Sigmoid colon (tissue), 3 donors: ENCODE measurements around the gene MAK.
A peak's percentile ranks its signal among the peaks of the same experiment; 100 is the strongest.

Source experiments
- CTCF ChIP-seq, 4 experiments: fragments of 450-650 bp in 3 of 4; fragments of 200-600 bp in 1 of 4; IDR thresholded peaks; one replicate each; pipeline ENCODE4 v1.5.1; 2016 to 2019; ENCODE audit warnings: antibody characterized with exemption in 4 of 4, mild to moderate bottlenecking in 3 of 4, moderate library complexity in 2 of 4
- POLR2A ChIP-seq, 2 donors: fragments of 450-650 bp; IDR thresholded peaks; one replicate each; pipeline ENCODE4 v1.6.1; 2016; ENCODE audit warnings: antibody characterized with exemption in 2 of 2, mild to moderate bottlenecking in 2 of 2, moderate library complexity in 2 of 2

DNA sequence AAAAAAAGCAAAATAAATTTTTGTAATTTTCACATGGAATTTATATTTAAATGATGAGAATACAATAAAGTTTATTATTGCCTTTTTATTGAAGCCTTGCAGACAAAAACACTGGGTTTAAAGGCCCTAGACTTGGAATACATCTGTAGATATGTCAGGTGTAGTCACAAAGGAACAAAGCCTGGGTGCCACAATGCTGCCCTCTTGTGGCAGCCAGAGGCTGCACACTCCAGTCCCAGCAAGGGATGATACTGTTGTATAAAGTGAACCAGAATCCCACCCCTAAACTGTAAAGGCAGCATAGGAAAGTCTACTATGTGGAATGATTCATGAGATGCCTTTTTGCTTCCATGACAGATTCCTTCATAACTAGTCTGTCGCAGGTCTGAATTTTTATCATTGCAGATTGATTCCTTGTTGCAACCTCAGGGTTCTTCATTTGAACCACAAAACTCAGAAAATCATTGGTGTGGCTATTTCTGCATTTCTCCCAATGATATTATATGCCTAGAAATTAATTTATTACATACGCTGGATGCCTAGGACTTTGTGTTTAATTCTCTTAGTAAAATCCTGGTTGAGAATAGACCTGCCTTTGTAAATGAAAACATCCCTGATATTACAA, 37.0 kb downstream of the MAK start:
- TF ChIP-seq CTCF (IDR thresholded peaks at IDR 0.05) (peak; percentile 60 to 94 (median 88)), POLR2A (IDR thresholded peaks at IDR 0.05) (no peak)
